Measurements from ENCODE around the gene GFRA1.

Gene GFRA1

DNA sequence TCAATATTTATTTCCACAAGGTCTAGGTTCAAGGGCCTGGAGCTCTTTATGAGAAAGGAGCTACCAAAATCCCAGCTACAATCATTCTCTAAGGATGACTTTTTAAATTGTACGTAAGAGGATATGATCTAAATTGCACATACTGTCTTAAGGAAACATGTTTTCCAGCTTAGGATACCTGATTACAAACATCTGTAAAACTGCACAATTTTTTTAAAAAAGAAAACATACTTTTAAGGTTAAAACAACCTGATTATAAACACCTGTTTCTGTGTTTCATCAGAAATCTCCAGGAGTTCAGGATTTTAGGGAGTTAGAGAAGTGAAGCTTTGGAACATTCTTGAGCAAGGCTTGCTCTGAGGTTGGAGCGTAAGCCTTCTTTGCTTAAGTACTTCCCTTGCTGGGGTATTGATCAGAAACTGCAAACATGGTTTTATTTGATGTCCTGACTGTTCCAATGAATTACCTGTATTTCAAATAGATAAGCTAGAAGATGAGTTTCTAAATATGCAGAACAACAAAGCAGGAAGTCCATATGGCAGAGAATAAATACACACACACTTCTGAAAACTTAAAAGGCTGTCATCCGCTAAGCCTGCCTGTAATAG lies 248.6 kb downstream of the GFRA1 start:
- DNase-seq, result no peak

DNA sequence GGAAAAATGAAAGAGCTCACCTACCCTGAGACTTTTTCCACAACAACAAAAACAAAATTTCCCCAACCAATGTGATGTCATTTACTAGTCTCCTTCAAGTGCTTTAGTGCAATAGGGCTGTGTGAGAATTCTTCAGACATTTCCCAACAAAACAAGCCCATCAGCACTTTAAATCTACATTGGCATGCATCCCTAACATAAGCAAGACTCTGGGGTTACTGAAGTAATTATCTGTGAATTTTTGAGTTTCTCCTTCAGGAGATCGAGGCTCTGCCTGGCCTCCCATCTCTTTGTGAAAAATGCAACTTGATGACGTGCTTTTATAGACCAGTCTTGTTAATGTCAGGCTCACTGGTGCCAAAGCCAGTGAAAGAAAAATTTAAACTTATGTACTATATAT lies 255.6 kb downstream of the GFRA1 start:
- DNase-seq, result no peak

DNA sequence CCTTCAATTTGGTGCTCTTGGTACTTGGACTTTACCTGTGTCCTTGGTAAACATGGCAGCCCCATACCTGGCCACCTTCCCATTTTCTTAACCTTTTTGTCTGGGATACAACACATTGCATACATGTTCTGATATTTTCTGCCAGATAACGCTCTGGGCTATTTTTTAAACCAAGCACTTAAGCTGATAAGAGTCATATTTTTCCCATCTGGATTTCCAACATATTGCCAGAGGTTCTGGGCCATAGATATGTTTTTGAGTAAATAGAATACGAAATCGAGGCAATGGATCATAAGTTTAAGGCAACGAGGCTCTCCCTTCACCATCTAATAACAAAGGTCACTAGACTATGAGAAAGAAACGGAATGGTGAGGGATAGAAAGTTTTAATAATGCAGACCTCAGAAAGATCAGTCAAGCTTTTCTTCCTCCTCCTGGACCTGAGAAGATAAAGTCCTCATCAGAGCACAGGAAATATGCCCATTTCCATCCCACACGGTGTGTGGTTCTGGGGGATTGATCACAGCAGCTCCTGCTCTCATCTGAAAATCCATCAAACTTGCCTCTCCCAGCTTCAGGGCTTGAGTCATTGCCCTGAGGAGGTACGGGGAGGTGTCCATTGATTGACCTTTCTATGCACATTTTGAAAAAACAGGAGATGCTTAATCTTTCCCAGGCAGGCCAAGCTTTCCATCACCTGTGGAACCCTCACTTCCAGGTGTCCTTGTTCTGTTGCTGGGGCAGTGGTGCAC lies 257.2 kb downstream of the GFRA1 start:
- no peak for DNase-seq

GRCh38 chr10:116014871-116015582 lies 258.0 kb downstream of the GFRA1 start:
- DNase-seq, result no peak

GRCh38 chr10:116014326-116014725 lies 258.7 kb downstream of the GFRA1 start:
- DNase-seq, result no peak

DNA sequence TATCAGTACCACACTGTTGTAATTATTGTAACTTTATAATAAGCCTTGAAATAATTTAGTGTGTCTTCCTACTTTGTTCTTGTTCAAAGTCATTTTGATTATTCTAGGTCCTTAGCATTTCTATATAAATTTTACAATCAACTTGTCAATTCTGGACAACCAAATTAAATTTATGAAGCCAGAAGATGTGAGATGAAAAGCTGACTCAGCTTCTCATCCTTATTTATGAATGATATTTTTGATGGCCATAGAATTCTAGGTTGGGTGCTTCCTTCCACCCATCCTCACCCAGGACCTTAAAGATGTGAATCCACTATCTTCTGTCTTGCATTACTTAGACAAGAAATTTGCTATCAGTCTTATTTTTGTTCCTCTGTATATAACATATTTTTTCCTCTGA lies 261.1 kb downstream of the GFRA1 start:
- no peak for DNase-seq

GRCh38 chr10:116007256-116007891 lies 265.6 kb downstream of the GFRA1 start:
- DNase-seq, result no peak
